ENCODE data around the gene KCNK13.
A peak's percentile ranks its signal among the peaks of the same experiment; 100 is the strongest.
"Not testable (repeated sequence)": the region's sequence is repeated elsewhere in the genome, so short reads cannot be mapped to it uniquely, and the experiment has no call there.

Gene KCNK13

GRCh38 chr14:90061685-90062126 lies at the start of gene KCNK13:
Gene KCNK13, plus strand, starts transcription at chr14:90061994. Its CDS starts 212 bp downstream, at chr14:90062206.
- H3K9ac ChIP-seq (ENCODE audit: low read length in 5 of 5): peak within 1 kb of the TSS in 1 of 5 donors; percentile 13
- H3K36me3 ChIP-seq (ENCODE audit: control insufficient read depth in 5 of 5, insufficient read depth in 5 of 5, low read length in 5 of 5): no peaks in the 10 kb centered on the region
- H3K27ac ChIP-seq (ENCODE audit: low read depth, low read length): no peak within 1 kb of the TSS
- H3K4me1 ChIP-seq (ENCODE audit: control insufficient read depth in 5 of 5, insufficient read depth in 5 of 5, low read length in 5 of 5): peaks cover 0 to 35% (median 29%) of the 10 kb centered on the region in 5 donors
- H3K27me3 ChIP-seq (ENCODE audit: control insufficient read depth in 5 of 5, insufficient read depth in 4 of 5, low read length in 5 of 5): peaks cover 20 to 38% (median 36%) of the 10 kb centered on the region in 5 donors
- no peaks in the 10 kb centered on the region for H3K9me3 ChIP-seq (ENCODE audit: control insufficient read depth in 5 of 5, low read length in 5 of 5)
- H3K4me3 ChIP-seq (ENCODE audit: low read depth in 1 of 5, low read length in 5 of 5): peak within 1 kb of the TSS; percentile 24 to 66 (median 58)

- Histone ChIP-seq H3K9me3 (ENCODE audit: control insufficient read depth in 5 of 5, low read length in 5 of 5) (no peaks in the 10 kb centered on the region), H3K9ac (ENCODE audit: low read length in 5 of 5) (no peak overlapping the region), H3K4me1 (ENCODE audit: control insufficient read depth in 5 of 5, insufficient read depth in 5 of 5, low read length in 5 of 5) (no peaks in the 10 kb centered on the region), H3K4me3 (ENCODE audit: low read depth in 1 of 5, low read length in 5 of 5) (no peak overlapping the region), H3K27me3 (ENCODE audit: control insufficient read depth in 5 of 5, insufficient read depth in 4 of 5, low read length in 5 of 5) (no peaks in the 10 kb centered on the region), H3K36me3 (ENCODE audit: control insufficient read depth in 5 of 5, insufficient read depth in 5 of 5, low read length in 5 of 5) (peaks cover 3 to 53% (median 27%) of the 10 kb centered on the region in 5 donors), H3K27ac (ENCODE audit: low read depth, low read length) (no peak overlapping the region)
Observed at GRCh38 chr14:90017371-90017770, 44.4 kb upstream of the KCNK13 start.

- Histone ChIP-seq H3K9me3 (ENCODE audit: control insufficient read depth in 5 of 5, low read length in 5 of 5) (no peaks in the 10 kb centered on the region), H3K36me3 (ENCODE audit: control insufficient read depth in 5 of 5, insufficient read depth in 5 of 5, low read length in 5 of 5) (peaks cover 3 to 69% (median 35%) of the 10 kb centered on the region in 5 donors), H3K27ac (ENCODE audit: low read depth, low read length) (no peak overlapping the region), H3K4me1 (ENCODE audit: control insufficient read depth in 5 of 5, insufficient read depth in 5 of 5, low read length in 5 of 5) (peaks cover 0 to 2% (median 0%) of the 10 kb centered on the region in 5 donors), H3K4me3 (ENCODE audit: low read depth in 1 of 5, low read length in 5 of 5) (no peak overlapping the region), H3K9ac (ENCODE audit: low read length in 5 of 5) (no peak overlapping the region), H3K27me3 (ENCODE audit: control insufficient read depth in 5 of 5, insufficient read depth in 4 of 5, low read length in 5 of 5) (no peaks in the 10 kb centered on the region)
Observed at GRCh38 chr14:90019824-90020523, 41.8 kb upstream of the KCNK13 start.

- H3K27ac ChIP-seq (ENCODE audit: low read depth, low read length): no peak overlapping the region
- no peak overlapping the region for H3K9ac ChIP-seq (ENCODE audit: low read length in 5 of 5)
- H3K27me3 ChIP-seq (ENCODE audit: control insufficient read depth in 5 of 5, insufficient read depth in 4 of 5, low read length in 5 of 5): no peaks in the 10 kb centered on the region
- H3K4me3 ChIP-seq (ENCODE audit: low read depth in 1 of 5, low read length in 5 of 5): no peak overlapping the region
- peaks cover 0 to 11% (median 0%) of the 10 kb centered on the region in 5 donors for H3K4me1 ChIP-seq (ENCODE audit: control insufficient read depth in 5 of 5, insufficient read depth in 5 of 5, low read length in 5 of 5)
- H3K36me3 ChIP-seq (ENCODE audit: control insufficient read depth in 5 of 5, insufficient read depth in 5 of 5, low read length in 5 of 5): peaks cover 6 to 62% (median 34%) of the 10 kb centered on the region in 5 donors
- H3K9me3 ChIP-seq (ENCODE audit: control insufficient read depth in 5 of 5, low read length in 5 of 5): no peaks in the 10 kb centered on the region
Observed at GRCh38 chr14:90023176-90023896, 38.5 kb upstream of the KCNK13 start.

GRCh38 chr14:90024910-90025309 lies 36.9 kb upstream of the KCNK13 start:
- no peaks in the 10 kb centered on the region for H3K27me3 ChIP-seq (ENCODE audit: control insufficient read depth in 5 of 5, insufficient read depth in 4 of 5, low read length in 5 of 5)
- peaks cover 4 to 51% (median 27%) of the 10 kb centered on the region in 5 donors for H3K36me3 ChIP-seq (ENCODE audit: control insufficient read depth in 5 of 5, insufficient read depth in 5 of 5, low read length in 5 of 5)
- no peaks in the 10 kb centered on the region for H3K9me3 ChIP-seq (ENCODE audit: control insufficient read depth in 5 of 5, low read length in 5 of 5)

GRCh38 chr14:90026608-90027007 lies 35.2 kb upstream of the KCNK13 start:
- not testable (repeated sequence) for H3K27ac ChIP-seq (ENCODE audit: low read depth, low read length); H3K9me3 ChIP-seq (ENCODE audit: control insufficient read depth in 5 of 5, low read length in 5 of 5); H3K9ac ChIP-seq (ENCODE audit: low read length in 5 of 5); H3K27me3 ChIP-seq (ENCODE audit: control insufficient read depth in 5 of 5, insufficient read depth in 4 of 5, low read length in 5 of 5); H3K4me3 ChIP-seq (ENCODE audit: low read depth in 1 of 5, low read length in 5 of 5)
- Histone ChIP-seq H3K4me1 (ENCODE audit: control insufficient read depth in 5 of 5, insufficient read depth in 5 of 5, low read length in 5 of 5) (peaks cover 0 to 11% (median 0%) of the 10 kb centered on the region in 5 donors), H3K36me3 (ENCODE audit: control insufficient read depth in 5 of 5, insufficient read depth in 5 of 5, low read length in 5 of 5) (peaks cover 4 to 46% (median 22%) of the 10 kb centered on the region in 5 donors)

More at GRCh38 chr14:90024910-90025309, 36.9 kb upstream of the KCNK13 start:
- Histone ChIP-seq H3K4me1 (ENCODE audit: control insufficient read depth in 5 of 5, insufficient read depth in 5 of 5, low read length in 5 of 5) (peaks cover 0 to 11% (median 0%) of the 10 kb centered on the region in 5 donors), H3K27ac (ENCODE audit: low read depth, low read length) (no peak overlapping the region), H3K9ac (ENCODE audit: low read length in 5 of 5) (no peak overlapping the region), H3K4me3 (ENCODE audit: low read depth in 1 of 5, low read length in 5 of 5) (no peak overlapping the region)

- H3K9ac ChIP-seq (ENCODE audit: low read length in 5 of 5): no peak overlapping the region
- no peak overlapping the region for H3K4me3 ChIP-seq (ENCODE audit: low read depth in 1 of 5, low read length in 5 of 5)
- peaks cover 0 to 11% (median 0%) of the 10 kb centered on the region in 5 donors for H3K4me1 ChIP-seq (ENCODE audit: control insufficient read depth in 5 of 5, insufficient read depth in 5 of 5, low read length in 5 of 5)
- peaks cover 4 to 34% (median 15%) of the 10 kb centered on the region in 5 donors for H3K36me3 ChIP-seq (ENCODE audit: control insufficient read depth in 5 of 5, insufficient read depth in 5 of 5, low read length in 5 of 5)
- H3K9me3 ChIP-seq (ENCODE audit: control insufficient read depth in 5 of 5, low read length in 5 of 5): no peaks in the 10 kb centered on the region
- H3K27ac ChIP-seq (ENCODE audit: low read depth, low read length): no peak overlapping the region
- H3K27me3 ChIP-seq (ENCODE audit: control insufficient read depth in 5 of 5, insufficient read depth in 4 of 5, low read length in 5 of 5): no peaks in the 10 kb centered on the region
Observed at GRCh38 chr14:90027842-90028241, 34.0 kb upstream of the KCNK13 start.

- peaks cover 17 to 28% (median 22%) of the 10 kb centered on the region in 5 donors for H3K36me3 ChIP-seq (ENCODE audit: control insufficient read depth in 5 of 5, insufficient read depth in 5 of 5, low read length in 5 of 5)
- H3K27me3 ChIP-seq (ENCODE audit: control insufficient read depth in 5 of 5, insufficient read depth in 4 of 5, low read length in 5 of 5): no peaks in the 10 kb centered on the region
- H3K27ac ChIP-seq (ENCODE audit: low read depth, low read length): no peak overlapping the region
- no peak overlapping the region for H3K4me3 ChIP-seq (ENCODE audit: low read depth in 1 of 5, low read length in 5 of 5)
- no peaks in the 10 kb centered on the region for H3K4me1 ChIP-seq (ENCODE audit: control insufficient read depth in 5 of 5, insufficient read depth in 5 of 5, low read length in 5 of 5)
- H3K9ac ChIP-seq (ENCODE audit: low read length in 5 of 5): no peak overlapping the region
- H3K9me3 ChIP-seq (ENCODE audit: control insufficient read depth in 5 of 5, low read length in 5 of 5): no peaks in the 10 kb centered on the region
Observed at GRCh38 chr14:90034156-90034555, 27.6 kb upstream of the KCNK13 start.

GRCh38 chr14:90034835-90035525 lies 26.8 kb upstream of the KCNK13 start:
- H3K36me3 ChIP-seq (ENCODE audit: control insufficient read depth in 5 of 5, insufficient read depth in 5 of 5, low read length in 5 of 5): peaks cover 17 to 31% (median 25%) of the 10 kb centered on the region in 5 donors
- no peaks in the 10 kb centered on the region for H3K9me3 ChIP-seq (ENCODE audit: control insufficient read depth in 5 of 5, low read length in 5 of 5)
- H3K27me3 ChIP-seq (ENCODE audit: control insufficient read depth in 5 of 5, insufficient read depth in 4 of 5, low read length in 5 of 5): no peaks in the 10 kb centered on the region
- H3K4me1 ChIP-seq (ENCODE audit: control insufficient read depth in 5 of 5, insufficient read depth in 5 of 5, low read length in 5 of 5): no peaks in the 10 kb centered on the region
- H3K27ac ChIP-seq (ENCODE audit: low read depth, low read length): no peak overlapping the region
- no peak overlapping the region for H3K4me3 ChIP-seq (ENCODE audit: low read depth in 1 of 5, low read length in 5 of 5)
- no peak overlapping the region for H3K9ac ChIP-seq (ENCODE audit: low read length in 5 of 5)
